GM18505 (cell line): Measurements from ENCODE around the gene RASGRF1.

Experiments used
- ATAC-seq: cut with Tn5 transposase; IDR thresholded peaks from one replicate; pipeline ENCODE4 v1.9.1; 2021; ENCODE audit not compliant: unreplicated experiment
- POLR2A ChIP-seq: IDR thresholded peaks from 4 replicates; pipeline ENCODE4 v1.6.1; 2011; ENCODE audit warnings: borderline replicate concordance; ENCODE audit not compliant: insufficient read depth, insufficient read length; ENCODE audit errors: extremely low read depth

RASGRF1 gene, protein sequence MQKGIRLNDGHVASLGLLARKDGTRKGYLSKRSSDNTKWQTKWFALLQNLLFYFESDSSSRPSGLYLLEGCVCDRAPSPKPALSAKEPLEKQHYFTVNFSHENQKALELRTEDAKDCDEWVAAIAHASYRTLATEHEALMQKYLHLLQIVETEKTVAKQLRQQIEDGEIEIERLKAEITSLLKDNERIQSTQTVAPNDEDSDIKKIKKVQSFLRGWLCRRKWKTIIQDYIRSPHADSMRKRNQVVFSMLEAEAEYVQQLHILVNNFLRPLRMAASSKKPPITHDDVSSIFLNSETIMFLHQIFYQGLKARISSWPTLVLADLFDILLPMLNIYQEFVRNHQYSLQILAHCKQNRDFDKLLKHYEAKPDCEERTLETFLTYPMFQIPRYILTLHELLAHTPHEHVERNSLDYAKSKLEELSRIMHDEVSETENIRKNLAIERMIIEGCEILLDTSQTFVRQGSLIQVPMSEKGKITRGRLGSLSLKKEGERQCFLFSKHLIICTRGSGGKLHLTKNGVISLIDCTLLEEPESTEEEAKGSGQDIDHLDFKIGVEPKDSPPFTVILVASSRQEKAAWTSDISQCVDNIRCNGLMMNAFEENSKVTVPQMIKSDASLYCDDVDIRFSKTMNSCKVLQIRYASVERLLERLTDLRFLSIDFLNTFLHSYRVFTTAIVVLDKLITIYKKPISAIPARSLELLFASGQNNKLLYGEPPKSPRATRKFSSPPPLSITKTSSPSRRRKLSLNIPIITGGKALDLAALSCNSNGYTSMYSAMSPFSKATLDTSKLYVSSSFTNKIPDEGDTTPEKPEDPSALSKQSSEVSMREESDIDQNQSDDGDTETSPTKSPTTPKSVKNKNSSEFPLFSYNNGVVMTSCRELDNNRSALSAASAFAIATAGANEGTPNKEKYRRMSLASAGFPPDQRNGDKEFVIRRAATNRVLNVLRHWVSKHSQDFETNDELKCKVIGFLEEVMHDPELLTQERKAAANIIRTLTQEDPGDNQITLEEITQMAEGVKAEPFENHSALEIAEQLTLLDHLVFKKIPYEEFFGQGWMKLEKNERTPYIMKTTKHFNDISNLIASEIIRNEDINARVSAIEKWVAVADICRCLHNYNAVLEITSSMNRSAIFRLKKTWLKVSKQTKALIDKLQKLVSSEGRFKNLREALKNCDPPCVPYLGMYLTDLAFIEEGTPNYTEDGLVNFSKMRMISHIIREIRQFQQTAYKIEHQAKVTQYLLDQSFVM (N-terminal part only)

DNA sequence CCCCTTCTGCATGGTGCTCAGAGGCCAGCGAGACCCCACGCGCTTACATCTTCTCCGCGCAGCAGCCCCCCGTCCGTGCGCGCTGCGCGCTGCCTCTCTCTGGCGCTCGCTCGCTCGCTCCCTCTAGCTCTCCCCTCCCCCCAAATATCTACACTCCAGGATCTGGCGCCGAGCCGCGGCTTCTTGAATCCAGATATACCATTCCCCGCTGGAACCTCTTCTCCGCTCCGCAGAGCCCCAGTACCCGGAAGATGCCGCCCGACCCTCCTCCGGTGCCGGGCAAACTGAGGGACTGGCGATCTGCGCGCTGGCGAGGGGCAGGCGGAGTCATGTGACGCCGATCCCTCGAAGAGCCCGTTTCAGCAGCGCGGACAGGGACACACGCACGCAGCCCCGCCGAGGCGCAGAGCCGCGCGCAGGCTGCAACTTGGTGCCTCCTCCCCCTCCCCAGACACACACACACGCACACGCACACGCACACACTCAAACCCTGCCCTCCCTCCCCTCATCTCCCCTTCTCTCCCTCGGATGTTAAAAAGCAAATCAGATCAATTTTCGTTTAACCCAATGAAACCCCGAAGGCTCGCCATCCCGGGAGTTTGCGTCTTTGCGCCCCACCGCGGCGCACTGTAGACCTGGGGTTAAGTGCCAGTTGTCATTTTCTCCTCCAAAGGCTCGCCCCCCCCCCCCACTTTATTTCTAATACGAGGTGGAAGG lies at the start of gene RASGRF1:
TSS of gene RASGRF1 (minus strand) at position 294 of the 717 bp plus-strand sequence. CDS start at position 12, 282 bp downstream.
- TF ChIP-seq POLR2A = no peak
- ATAC-seq = no peak

- ATAC-seq = no peak
- no peak for TF ChIP-seq POLR2A
These were observed 46.0 kb upstream of the RASGRF1 start for GRCh38 chr15:79136434-79137046.

DNA sequence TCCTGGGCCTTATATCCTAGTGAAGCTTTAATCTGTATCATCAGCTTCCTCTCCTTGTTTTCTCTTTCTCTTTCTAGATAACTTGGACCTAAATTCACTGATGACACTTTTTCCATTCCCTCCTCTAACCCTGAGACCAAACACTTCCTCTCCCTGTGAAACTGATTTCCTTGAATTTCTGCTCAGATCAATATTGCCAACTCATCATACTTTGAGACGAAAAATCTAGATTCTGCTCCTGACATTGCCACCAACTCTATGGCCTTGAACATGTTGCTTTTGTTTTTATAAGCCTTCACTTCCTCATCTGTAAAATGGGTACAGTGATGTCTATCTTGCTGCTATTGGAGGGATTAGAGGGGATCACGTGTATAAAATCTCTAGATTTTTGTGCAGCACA lies 42.7 kb upstream of the RASGRF1 start:
- ATAC-seq = no peak
- TF ChIP-seq POLR2A = no peak

- no peak for ATAC-seq
- TF ChIP-seq POLR2A = no peak
These were observed 42.2 kb upstream of the RASGRF1 start for GRCh38 chr15:79132770-79133169.

GRCh38 chr15:79132361-79132760 lies 41.8 kb upstream of the RASGRF1 start:
- ATAC-seq = no peak
- TF ChIP-seq POLR2A = no peak

DNA sequence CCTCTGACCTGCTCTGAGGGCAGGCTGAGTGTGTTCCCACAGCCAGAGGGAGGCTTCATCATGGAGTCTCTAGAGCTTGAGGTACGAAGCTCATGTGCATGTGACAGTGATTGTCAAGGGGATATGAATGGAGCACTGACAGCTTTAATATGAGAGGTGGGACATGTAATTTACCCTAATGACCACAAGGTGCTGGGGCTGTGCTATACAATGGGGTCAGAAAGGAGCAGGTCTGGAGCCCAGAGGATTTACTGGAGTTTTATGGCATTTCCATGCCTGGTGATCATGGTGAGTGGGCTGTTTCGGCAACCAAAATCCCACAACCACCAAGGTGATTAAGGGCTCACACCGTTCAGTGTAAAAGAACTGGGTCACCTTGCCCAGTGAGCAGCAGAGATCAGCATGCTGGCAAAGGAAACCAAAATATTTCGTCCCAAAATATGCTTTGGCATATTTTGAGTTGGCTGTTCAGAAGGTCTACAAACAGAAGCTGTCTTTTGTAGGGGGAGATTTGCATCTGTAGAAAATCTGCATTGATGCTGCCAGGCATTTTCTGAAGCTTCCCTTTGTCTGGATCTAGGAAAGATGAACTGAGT lies 40.1 kb upstream of the RASGRF1 start:
- ATAC-seq = no peak
- no peak for TF ChIP-seq POLR2A

GRCh38 chr15:79129235-79129634 lies 38.7 kb upstream of the RASGRF1 start:
- no peak for ATAC-seq
- TF ChIP-seq POLR2A = no peak

DNA sequence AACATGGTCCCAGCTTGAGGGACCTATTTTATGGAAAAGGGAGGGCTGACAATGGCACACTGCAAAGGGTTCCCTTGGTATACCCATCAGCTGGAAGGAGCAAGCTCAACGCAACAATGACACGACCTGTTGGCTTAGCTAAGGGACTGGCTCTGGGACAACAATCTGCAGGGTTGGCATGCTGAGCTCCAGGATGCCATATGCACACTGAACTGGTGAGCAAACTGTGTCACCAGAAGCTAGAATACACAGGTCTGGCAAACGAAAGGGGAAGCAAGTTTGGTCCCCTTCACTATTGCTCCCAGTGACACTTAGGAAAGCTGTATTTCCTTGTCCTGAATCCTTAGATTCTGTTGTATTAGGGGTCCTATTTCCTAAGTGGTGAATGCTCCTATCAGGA lies 38.0 kb upstream of the RASGRF1 start:
- no peak for TF ChIP-seq POLR2A
- no peak for ATAC-seq

GRCh38 chr15:79124388-79124787 lies 33.8 kb upstream of the RASGRF1 start:
- ATAC-seq = no peak

DNA sequence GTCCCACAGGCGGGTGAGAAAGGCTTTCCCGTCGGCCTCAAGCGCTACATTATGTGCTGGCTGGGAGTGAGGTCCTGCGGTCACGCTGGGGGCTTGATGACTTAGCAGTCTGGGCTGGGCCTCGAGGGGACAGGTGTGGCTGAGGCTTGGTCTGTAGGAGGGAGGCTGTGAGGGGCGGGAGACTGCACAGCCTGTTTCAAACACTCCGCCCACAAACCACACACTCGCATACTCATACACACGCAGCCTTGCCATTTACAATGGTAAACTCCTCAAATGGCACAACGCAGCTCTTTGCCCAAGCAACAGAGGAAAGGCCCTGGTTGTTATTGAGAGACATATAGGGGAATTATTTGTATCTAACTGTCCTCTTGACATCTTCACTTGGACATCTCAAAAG lies 32.4 kb upstream of the RASGRF1 start:
- no peak for ATAC-seq
- TF ChIP-seq POLR2A = no peak

More at GRCh38 chr15:79124388-79124787, 33.8 kb upstream of the RASGRF1 start:
- TF ChIP-seq POLR2A = no peak

GRCh38 chr15:79122391-79122790 lies 31.8 kb upstream of the RASGRF1 start:
- ATAC-seq = no peak
- no peak for TF ChIP-seq POLR2A

DNA sequence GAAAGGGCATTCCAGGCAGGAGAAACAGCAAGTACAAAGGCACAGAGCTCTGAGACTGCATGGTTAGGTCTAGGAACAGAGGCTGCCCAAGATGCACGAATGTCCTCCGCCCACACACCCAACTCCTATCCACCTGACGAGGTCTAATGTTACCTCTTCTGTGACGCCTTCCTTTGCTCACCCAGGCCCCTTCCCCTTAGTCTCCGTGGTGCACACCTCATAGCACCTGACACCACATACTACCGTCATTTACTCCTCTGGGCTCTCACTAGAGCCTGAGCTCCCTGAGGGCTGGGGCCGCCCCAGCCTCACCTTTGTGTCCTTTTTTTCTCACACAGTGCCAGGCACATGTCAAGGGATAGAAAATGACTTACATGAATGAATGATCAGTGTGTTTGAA lies 31.0 kb upstream of the RASGRF1 start:
- ATAC-seq = no peak
- TF ChIP-seq POLR2A = no peak
